Muscle layer of duodenum (tissue), 2 donors: ENCODE data around the gene MOCS3.

Experiments used
- H3K27ac ChIP-seq: one replicate; pipeline ENCODE4 v1.7.0; 2013; ENCODE audit warnings: mild to moderate bottlenecking, low read length
- H3K27me3 ChIP-seq: one replicate; pipeline ENCODE4 v1.7.0; 2013; ENCODE audit warnings: low read depth, mild to moderate bottlenecking, control low read depth, low read length
- H3K36me3 ChIP-seq, 2 donors: one replicate each; pipeline ENCODE4 v1.7.0; 2013; ENCODE audit warnings: low read length in 2 of 2, control low read depth in 1 of 2, mild to moderate bottlenecking in 1 of 2; ENCODE audit not compliant: insufficient read depth in 2 of 2, control insufficient read depth in 1 of 2
- H3K4me1 ChIP-seq, 2 donors: one replicate each; pipeline ENCODE4 v1.7.0; 2013; ENCODE audit warnings: low read length in 2 of 2, mild to moderate bottlenecking in 2 of 2, control low read depth in 1 of 2, moderate library complexity in 1 of 2; ENCODE audit not compliant: insufficient read depth in 2 of 2, control insufficient read depth in 1 of 2
- H3K4me3 ChIP-seq, 2 donors: one replicate each; pipeline ENCODE4 v1.7.0; 2013; ENCODE audit warnings: low read length in 2 of 2, low read depth in 1 of 2, mild to moderate bottlenecking in 1 of 2
- H3K9me3 ChIP-seq, 2 donors: one replicate each; pipeline ENCODE4 v1.7.0; 2013; ENCODE audit warnings: low read length in 2 of 2, control low read depth in 1 of 2, mild to moderate bottlenecking in 1 of 2; ENCODE audit not compliant: control insufficient read depth in 1 of 2
- donor health status: healthy.

MOCS3 gene

DNA sequence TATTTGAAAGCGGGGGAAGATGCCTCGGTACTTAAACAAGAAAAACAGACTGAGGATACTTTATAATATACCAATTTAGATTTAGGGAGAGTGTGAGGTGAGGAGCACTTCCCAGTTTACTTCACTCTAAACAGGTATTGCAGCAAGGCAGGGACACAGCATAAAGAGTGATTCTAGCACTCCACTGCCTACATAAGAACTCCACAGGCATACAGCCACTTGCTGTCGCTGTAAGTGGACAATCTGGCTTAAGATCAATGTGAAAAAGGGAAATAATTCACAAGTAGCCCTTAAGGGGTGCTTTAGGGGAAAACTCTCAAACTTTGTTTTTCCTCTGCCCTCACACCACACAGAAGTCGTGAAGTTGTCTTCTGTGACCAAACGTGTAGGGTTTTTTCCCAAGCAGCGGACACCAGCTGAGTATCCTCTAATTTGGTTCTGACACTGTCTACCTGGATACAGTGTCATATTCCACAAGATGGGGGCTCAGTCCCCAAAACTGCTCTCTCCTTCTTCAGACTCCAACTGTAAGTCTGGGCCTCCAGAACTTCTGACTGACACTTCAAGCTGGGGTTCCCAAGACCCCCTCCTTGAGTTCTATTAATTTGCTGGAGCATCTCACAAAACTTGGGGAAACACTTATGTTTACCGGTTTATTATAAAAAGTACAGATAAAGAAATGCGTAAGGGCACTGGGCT is 36.7 kb upstream of the MOCS3 start:
- H3K27ac ChIP-seq = no peak overlapping the region
- no peaks in the 10 kb centered on the region for H3K27me3 ChIP-seq
- H3K4me3 ChIP-seq = no peak overlapping the region
- H3K9me3 ChIP-seq = no peaks in the 10 kb centered on the region
- H3K36me3 ChIP-seq = peaks cover 0 to 3% of the 10 kb centered on the region in 2 donors
- peaks cover 13 to 75% of the 10 kb centered on the region in 2 donors for H3K4me1 ChIP-seq

DNA sequence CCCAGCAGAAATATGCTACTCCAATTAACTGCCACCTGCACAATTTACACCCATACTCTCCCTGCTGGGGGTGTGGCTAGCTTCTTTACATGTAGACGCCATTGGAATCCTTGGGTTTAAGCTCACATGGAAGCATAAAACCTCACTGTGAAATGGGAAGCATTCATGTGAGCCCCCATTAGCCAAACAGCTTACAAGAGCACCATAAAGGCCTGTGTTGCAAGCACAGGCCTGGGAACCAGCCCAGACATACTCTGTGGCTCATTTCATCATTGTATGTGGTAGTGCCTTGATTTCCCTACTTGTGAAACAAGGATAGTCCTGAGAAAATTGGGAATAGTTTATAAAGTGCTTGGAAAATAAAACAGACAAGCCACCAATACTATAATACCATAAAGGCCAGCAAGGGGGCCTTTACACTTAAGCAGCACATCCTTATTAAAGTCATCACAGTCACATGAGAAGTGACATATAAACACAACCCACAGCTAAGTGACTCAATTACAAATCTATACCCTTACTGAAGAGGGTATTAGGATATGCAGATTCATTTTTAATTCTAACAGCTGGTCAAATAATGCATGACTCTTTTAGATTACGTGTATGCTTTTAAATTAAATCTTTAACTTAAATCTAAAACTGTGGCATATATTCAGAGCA is 34.2 kb upstream of the MOCS3 start:
- Histone ChIP-seq H3K27ac (no peak overlapping the region), H3K27me3 (no peaks in the 10 kb centered on the region), H3K36me3 (peaks cover 0 to 3% of the 10 kb centered on the region in 2 donors), H3K4me1 (peaks cover 16 to 73% of the 10 kb centered on the region in 2 donors), H3K4me3 (no peak overlapping the region), H3K9me3 (no peaks in the 10 kb centered on the region)

DNA sequence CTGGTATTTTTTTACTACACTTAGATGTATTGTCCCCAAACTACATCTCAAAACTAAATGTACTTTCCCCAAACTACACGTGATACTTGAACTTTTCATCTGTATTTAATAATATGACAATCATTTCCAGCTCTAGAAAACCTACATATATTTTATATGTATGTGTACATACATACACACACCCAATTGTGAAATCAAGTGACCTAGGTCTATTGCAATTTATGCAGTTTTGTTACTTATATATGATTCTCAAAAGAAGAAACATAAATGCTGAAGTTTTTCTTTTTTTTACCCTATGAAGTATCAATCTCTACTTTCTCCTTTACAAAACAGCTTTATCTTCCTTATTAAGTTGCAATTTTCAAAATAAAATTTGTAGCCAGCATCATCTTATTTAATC is 32.1 kb upstream of the MOCS3 start:
- Histone ChIP-seq H3K9me3 (no peaks in the 10 kb centered on the region), H3K27ac (no peak overlapping the region), H3K27me3 (no peaks in the 10 kb centered on the region), H3K4me1 (peaks cover 16 to 60% of the 10 kb centered on the region in 2 donors), H3K36me3 (peaks cover 0 to 3% of the 10 kb centered on the region in 2 donors), H3K4me3 (no peak overlapping the region)

DNA sequence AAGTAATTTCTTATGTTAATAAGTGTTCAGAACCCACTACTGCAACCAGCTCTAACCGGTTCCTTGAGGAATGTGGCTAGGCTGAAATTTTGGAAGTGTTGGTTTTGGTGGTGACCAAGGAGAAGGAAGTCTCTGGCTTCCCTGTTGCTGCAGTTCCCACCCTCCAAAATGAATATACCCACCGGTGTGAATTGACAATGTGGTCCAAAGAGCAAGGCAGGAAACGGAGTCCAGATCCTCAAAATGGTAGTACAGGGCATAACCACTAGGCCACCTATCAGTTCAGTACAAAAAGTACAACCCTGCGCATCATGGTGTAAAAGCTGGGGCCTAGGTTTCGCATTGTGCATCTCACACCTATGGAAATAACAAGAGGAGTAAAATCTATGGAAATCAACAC is 30.1 kb upstream of the MOCS3 start:
- Histone ChIP-seq H3K4me3 (peak overlapping the region; percentile 65 to 82), H3K4me1 (peaks cover 19 to 43% of the 10 kb centered on the region in 2 donors), H3K36me3 (peaks cover 0 to 3% of the 10 kb centered on the region in 2 donors), H3K27ac (no peak overlapping the region), H3K27me3 (no peaks in the 10 kb centered on the region), H3K9me3 (no peaks in the 10 kb centered on the region)

DNA sequence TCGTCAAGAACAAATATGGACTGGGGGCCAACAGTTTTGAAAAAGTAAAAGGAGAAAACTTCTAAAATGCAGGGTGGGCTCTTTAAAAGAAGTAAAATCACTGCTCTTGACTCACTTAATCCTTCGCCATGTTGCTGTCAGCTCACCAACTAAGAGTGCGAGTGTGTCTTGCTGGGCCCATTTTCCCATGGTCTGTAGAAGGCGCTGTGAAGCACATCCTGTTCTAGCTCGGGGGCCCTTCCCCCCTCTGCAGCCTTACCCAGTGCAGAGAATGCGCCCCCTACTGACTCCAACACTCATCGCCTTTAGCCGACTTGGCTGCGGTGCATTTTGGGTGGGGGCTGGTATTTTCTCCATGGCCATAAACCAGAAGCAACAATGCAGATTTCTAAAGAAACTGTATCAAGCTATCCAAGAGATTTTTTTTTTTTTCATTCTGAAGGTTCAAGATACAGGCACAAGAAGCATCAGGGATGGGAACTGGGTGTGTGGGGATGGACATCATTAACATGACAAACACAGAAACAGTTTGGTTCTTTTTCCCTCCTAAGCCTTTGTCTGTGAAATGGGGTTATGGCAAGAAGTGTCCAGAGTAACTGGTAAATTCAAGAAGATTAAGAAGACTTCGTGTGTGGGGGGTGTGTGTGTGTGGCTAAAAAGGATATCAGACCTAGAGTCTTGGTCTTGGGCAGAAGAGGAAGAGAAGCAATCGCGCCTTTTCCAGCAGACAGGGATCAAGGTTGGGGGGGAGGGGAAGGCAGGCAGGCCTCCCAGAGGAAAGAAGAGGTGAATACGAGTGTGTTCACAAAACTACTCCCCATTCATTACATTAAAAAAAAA is 29.1 kb upstream of the MOCS3 start:
- peaks cover 9 to 10% of the 10 kb centered on the region in 2 donors for H3K36me3 ChIP-seq
- H3K4me1 ChIP-seq = peaks cover 15 to 34% of the 10 kb centered on the region in 2 donors
- H3K27ac ChIP-seq = peak overlapping the region; percentile 56
- H3K4me3 ChIP-seq = peak overlapping the region; percentile 65 to 82
- no peaks in the 10 kb centered on the region for H3K27me3 ChIP-seq
- no peaks in the 10 kb centered on the region for H3K9me3 ChIP-seq

DNA sequence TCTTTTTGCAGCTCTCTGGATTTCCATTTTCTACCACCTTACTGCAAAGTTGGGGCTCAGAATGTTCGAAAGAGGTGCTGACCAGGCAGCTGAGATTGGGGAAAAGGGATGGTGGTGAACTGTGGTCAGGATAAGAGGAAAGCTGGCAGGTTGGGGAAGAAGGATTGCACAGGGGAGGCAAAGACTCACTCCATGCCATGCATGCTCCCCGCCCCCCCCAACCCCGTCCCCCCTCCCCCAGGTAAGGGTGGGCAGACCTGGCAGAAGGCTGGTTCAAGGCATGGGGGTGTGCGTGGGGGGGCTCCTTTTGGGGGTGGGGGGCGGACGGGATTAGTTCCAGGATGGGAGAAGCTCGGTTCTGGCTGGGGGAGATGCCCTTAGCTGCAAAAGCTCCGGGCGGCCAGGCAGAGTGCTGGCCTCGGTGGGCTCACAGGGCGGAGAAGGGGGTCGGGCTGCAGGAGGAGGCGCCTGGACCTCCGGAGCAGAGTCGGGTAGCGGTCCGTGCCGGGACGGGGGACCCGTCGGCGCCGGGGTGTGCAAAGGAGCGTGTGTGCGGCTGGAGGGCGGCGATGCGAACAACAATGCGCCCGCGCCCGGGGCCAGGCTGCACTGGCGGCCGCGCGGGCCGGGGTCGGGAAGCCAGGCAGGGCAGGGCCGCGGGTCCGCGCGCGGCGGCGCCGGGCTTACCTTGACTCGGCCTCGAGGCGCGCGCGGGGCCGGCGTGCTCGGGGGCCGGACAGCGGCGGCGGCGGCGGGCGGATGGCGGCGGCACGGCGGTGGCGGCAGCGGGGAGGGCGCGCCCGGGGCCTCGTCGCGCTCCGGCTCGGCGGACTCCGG is 28.3 kb upstream of the MOCS3 start:
- Histone ChIP-seq H3K27ac (peak overlapping the region; percentile 56), H3K9me3 (no peaks in the 10 kb centered on the region), H3K27me3 (no peaks in the 10 kb centered on the region), H3K36me3 (peaks cover 15 to 17% of the 10 kb centered on the region in 2 donors), H3K4me3 (peak overlapping the region; percentile 65 to 82), H3K4me1 (peaks cover 13 to 25% of the 10 kb centered on the region in 2 donors)

DNA sequence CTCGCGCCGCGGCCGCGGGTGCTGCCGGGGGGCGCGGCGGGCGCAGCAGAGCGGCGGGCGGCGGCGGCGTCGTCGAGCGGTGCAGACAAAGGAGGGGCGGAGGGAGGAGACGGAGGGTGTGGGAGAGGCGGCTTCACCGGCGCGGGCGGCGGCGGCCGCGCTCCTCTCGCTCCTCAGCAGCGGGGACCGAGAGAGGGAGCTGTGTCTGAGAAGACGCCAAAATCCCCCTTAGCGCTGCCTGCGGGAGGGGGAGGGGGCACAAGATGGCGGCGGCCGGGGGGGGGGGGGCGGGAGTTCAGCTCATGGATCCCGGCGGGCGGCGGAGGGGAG is 27.7 kb upstream of the MOCS3 start:
- Histone ChIP-seq H3K9me3 (no peaks in the 10 kb centered on the region), H3K4me3 (peak overlapping the region; percentile 56 to 63), H3K4me1 (peaks cover 10 to 20% of the 10 kb centered on the region in 2 donors), H3K36me3 (peaks cover 21 to 22% of the 10 kb centered on the region in 2 donors), H3K27ac (peak overlapping the region; percentile 93), H3K27me3 (no peaks in the 10 kb centered on the region)

DNA sequence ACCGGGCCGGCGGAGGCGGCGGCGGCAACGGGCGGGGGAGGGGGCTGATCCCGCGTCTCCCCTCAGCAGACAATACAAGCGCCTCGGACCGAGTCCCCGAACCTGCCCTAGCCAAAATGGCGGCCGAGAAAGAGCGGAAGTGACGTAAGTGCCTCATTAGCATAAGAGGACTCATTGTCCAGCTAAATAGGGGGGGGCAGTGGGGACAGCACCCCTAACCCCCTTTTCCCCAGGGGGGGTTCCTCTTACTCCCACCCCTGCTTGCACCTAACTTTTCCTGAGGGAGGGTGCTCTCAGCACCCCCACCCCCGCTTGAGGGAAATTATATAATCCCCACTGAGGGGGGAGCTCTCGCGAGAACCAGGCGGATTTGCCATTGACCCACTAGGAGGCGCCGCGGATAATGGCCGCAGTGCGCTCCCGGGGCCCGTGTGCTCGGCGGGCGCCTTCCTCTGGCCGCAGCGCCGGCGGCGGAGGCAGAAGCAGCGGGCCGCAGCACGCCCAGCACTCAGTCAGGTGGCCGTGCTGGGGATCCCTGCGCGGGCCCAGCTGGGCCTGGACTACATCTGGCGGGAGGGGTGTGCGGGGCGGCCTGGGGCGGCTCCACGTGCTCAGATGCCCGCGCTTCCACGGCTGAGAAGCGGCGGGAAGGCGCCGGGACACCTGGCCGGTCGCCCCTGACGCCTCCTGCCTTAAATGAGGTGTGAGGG is 27.2 kb upstream of the MOCS3 start, which contains the start of gene ADNP:
ADNP (minus strand) TSS at position 132 of the 710 bp plus-strand sequence. CDS start 27,441 bp downstream, outside the sequence.
- H3K4me1 ChIP-seq = peaks cover 10 to 17% of the 10 kb centered on the region in 2 donors
- no peaks in the 10 kb centered on the region for H3K9me3 ChIP-seq
- H3K36me3 ChIP-seq = peaks cover 21 to 22% of the 10 kb centered on the region in 2 donors
- H3K27me3 ChIP-seq = no peaks in the 10 kb centered on the region
- H3K4me3 ChIP-seq = peak within 1 kb of the TSS; percentile 65 to 82
- H3K27ac ChIP-seq = peak within 1 kb of the TSS; percentile 93

DNA sequence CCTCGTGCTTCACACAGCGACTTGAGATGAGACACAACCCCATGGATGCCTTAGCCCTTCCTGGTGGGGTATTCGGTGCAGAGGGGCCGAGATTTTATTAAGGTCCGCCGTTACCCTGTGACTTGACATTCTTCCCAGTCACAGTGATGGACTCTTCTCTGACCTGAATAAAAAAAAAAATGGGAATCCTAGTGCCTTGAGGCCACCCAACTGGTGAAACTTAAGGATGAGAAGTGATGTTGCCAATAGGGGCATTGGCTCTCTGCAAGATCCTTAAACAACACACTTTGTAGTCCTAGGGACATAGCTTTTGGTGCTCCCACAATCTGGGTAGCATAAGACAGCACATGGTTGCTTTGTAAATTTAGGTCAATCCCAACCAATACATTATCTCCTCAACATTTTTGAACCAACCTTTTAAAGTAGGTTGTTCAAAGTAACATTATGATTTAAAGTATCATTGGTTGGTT is 26.6 kb upstream of the MOCS3 start:
- H3K4me3 ChIP-seq = peak overlapping the region; percentile 35 to 63
- no peaks in the 10 kb centered on the region for H3K9me3 ChIP-seq
- peaks cover 10 to 17% of the 10 kb centered on the region in 2 donors for H3K4me1 ChIP-seq
- peak overlapping the region; percentile 93 for H3K27ac ChIP-seq
- H3K36me3 ChIP-seq = peaks cover 22 to 24% of the 10 kb centered on the region in 2 donors
- H3K27me3 ChIP-seq = no peaks in the 10 kb centered on the region

DNA sequence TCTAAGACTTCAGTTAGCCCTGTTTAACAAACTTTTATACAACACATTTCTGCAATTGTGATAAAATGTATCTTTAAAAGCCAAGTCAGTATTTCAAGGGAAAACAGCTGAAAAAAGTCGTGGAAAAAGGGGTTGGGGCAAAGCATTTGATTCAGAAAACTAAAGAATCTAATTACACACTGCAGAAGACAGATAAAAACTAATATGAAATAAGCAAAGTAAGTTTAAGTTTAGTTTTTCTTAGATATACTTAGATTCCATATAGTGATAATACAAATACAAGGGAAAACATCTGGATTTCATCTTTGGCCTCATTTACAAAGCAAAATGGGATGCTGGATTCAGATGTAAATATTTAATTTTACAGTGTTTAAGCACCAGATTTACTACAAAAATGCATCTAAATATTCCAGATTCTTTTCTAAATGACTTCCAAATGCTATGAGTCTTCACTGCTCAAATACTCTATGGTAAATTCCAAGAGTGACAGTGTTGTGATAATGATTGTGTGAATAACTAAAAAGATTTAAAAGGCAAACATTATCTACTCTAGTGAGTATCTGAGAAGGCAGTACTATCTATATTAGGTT is 25.8 kb upstream of the MOCS3 start:
- H3K27ac ChIP-seq = no peak overlapping the region

More for the DNA sequence above, 25.8 kb upstream of the MOCS3 start:
- Histone ChIP-seq H3K27me3 (no peaks in the 10 kb centered on the region), H3K4me3 (no peak overlapping the region), H3K4me1 (peaks cover 10 to 17% of the 10 kb centered on the region in 2 donors), H3K9me3 (no peaks in the 10 kb centered on the region), H3K36me3 (peaks cover 22 to 24% of the 10 kb centered on the region in 2 donors)
